Measurements from ENCODE around the gene HPS4.
A peak's percentile ranks its signal among the peaks of the same experiment; 100 is the strongest.

HPS4 gene

GRCh38 chr22:26432619-26433311 is 50.8 kb downstream of the HPS4 start:
- no peak for TF ChIP-seq ZNF274 (IDR thresholded peaks at IDR 0.05; ENCODE audit: low read depth, low read length)
- no peak overlapping the region; the same call in 1 of the 2 replicates for H3K4me3 ChIP-seq (ENCODE audit: low read length)

GRCh38 chr22:26431261-26431995 is 52.2 kb downstream of the HPS4 start:
- no peak for TF ChIP-seq ZNF274 (IDR thresholded peaks at IDR 0.05; ENCODE audit: low read depth, low read length)
- H3K4me3 ChIP-seq (ENCODE audit: low read length): peak overlapping the region; percentile 61

- no peak for TF ChIP-seq ZNF274 (IDR thresholded peaks at IDR 0.05; ENCODE audit: low read depth, low read length)
- peak overlapping the region; percentile 61; the same call in 1 of the 2 replicates for H3K4me3 ChIP-seq (ENCODE audit: low read length)
Observed at GRCh38 chr22:26430600-26430999, 53.0 kb downstream of the HPS4 start.

GRCh38 chr22:26429458-26430286 is 53.9 kb downstream of the HPS4 start:
- H3K4me3 ChIP-seq (ENCODE audit: low read length): peak overlapping the region; percentile 61
- no peak for TF ChIP-seq ZNF274 (IDR thresholded peaks at IDR 0.05; ENCODE audit: low read depth, low read length)

GRCh38 chr22:26428515-26429457 is 54.8 kb downstream of the HPS4 start, which contains the start of gene ASPHD2:
Gene ASPHD2, plus strand, starts transcription at chr22:26429260. Its CDS starts 4,356 bp downstream, at chr22:26433616.
- no peak for TF ChIP-seq ZNF274 (IDR thresholded peaks at IDR 0.05; ENCODE audit: low read depth, low read length)

GRCh38 chr22:26426924-26427323 is 56.7 kb downstream of the HPS4 start:
- TF ChIP-seq ZNF274 (IDR thresholded peaks at IDR 0.05; ENCODE audit: low read depth, low read length): no peak
- no peak overlapping the region for H3K4me3 ChIP-seq (ENCODE audit: low read length)

More at GRCh38 chr22:26428515-26429457, 54.8 kb downstream of the HPS4 start, which contains the start of gene ASPHD2:
- peak within 1 kb of the TSS; percentile 73 for H3K4me3 ChIP-seq (ENCODE audit: low read length)

- H3K4me3 ChIP-seq (ENCODE audit: low read length): no peak overlapping the region
- TF ChIP-seq ZNF274 (IDR thresholded peaks at IDR 0.05; ENCODE audit: low read depth, low read length): no peak
Observed at GRCh38 chr22:26418620-26419019, 65.0 kb downstream of the HPS4 start.

GRCh38 chr22:26417406-26417805 is 66.2 kb downstream of the HPS4 start:
- TF ChIP-seq ZNF274 (IDR thresholded peaks at IDR 0.05; ENCODE audit: low read depth, low read length): no peak
- H3K4me3 ChIP-seq (ENCODE audit: low read length): no peak overlapping the region

GRCh38 chr22:26416670-26417276 is 66.8 kb downstream of the HPS4 start:
- no peak overlapping the region for H3K4me3 ChIP-seq (ENCODE audit: low read length)
- no peak for TF ChIP-seq ZNF274 (IDR thresholded peaks at IDR 0.05; ENCODE audit: low read depth, low read length)

GRCh38 chr22:26416256-26416655 is 67.3 kb downstream of the HPS4 start:
- TF ChIP-seq ZNF274 (IDR thresholded peaks at IDR 0.05; ENCODE audit: low read depth, low read length): no peak
- H3K4me3 ChIP-seq (ENCODE audit: low read length): no peak overlapping the region

- TF ChIP-seq ZNF274 (IDR thresholded peaks at IDR 0.05; ENCODE audit: low read depth, low read length): no peak
- H3K4me3 ChIP-seq (ENCODE audit: low read length): no peak overlapping the region
Observed at GRCh38 chr22:26414347-26414746, 69.2 kb downstream of the HPS4 start.

- H3K4me3 ChIP-seq (ENCODE audit: low read length): no peak overlapping the region
Observed at GRCh38 chr22:26410386-26410785, 73.2 kb downstream of the HPS4 start.

More at GRCh38 chr22:26410386-26410785, 73.2 kb downstream of the HPS4 start:
- no peak for TF ChIP-seq ZNF274 (IDR thresholded peaks at IDR 0.05; ENCODE audit: low read depth, low read length)
